ENCODE measurements around the gene URM1.

Gene URM1

GRCh38 chr9:128399861-128400260 lies 28.7 kb downstream of the URM1 start:
- no peaks in the 10 kb centered on the region for H3K36me3 ChIP-seq (ENCODE audit: insufficient read depth, low read length)
- TF ChIP-seq EZH2phosphoT487 (IDR thresholded peaks at IDR 0.05; ENCODE audit: borderline replicate concordance), result no peak
- TF ChIP-seq, protein P1, sequence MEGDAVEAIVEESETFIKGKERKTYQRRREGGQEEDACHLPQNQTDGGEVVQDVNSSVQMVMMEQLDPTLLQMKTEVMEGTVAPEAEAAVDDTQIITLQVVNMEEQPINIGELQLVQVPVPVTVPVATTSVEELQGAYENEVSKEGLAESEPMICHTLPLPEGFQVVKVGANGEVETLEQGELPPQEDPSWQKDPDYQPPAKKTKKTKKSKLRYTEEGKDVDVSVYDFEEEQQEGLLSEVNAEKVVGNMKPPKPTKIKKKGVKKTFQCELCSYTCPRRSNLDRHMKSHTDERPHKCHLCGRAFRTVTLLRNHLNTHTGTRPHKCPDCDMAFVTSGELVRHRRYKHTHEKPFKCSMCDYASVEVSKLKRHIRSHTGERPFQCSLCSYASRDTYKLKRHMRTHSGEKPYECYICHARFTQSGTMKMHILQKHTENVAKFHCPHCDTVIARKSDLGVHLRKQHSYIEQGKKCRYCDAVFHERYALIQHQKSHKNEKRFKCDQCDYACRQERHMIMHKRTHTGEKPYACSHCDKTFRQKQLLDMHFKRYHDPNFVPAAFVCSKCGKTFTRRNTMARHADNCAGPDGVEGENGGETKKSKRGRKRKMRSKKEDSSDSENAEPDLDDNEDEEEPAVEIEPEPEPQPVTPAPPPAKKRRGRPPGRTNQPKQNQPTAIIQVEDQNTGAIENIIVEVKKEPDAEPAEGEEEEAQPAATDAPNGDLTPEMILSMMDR (conservative IDR thresholded peaks at IDR 0.05; ENCODE audit: low read length), result no peak
- no peaks in the 10 kb centered on the region for H3K9me2 ChIP-seq (replicated peaks; ENCODE audit: low read depth, low read length)
- no peak overlapping the region for H3K9ac ChIP-seq (ENCODE audit: low read depth, low read length, poor library complexity, severe bottlenecking)
- H2AFZ ChIP-seq (ENCODE audit: low read length), result no peak overlapping the region
- H3F3A ChIP-seq (ENCODE audit: low read depth), result no peaks in the 10 kb centered on the region
- no peaks in the 10 kb centered on the region for H3K9me3 ChIP-seq (ENCODE audit: insufficient read depth, low read depth, low read length)
- no peak overlapping the region for H3K4me3 ChIP-seq (ENCODE audit: low read length, poor library complexity, severe bottlenecking)
- no peaks in the 10 kb centered on the region for H3K27me3 ChIP-seq (ENCODE audit: insufficient read depth, low read length, poor library complexity, severe bottlenecking)
- H3K4me1 ChIP-seq (ENCODE audit: insufficient read depth, low read length, poor library complexity, severe bottlenecking), result no peaks in the 10 kb centered on the region
- no peaks in the 10 kb centered on the region for H4K20me1 ChIP-seq (ENCODE audit: insufficient read depth, low read length, poor library complexity, severe bottlenecking)
- no peaks in the 10 kb centered on the region for H3K79me2 ChIP-seq (ENCODE audit: insufficient read depth, low read length)
- no peak overlapping the region for H3K4me2 ChIP-seq (ENCODE audit: low read depth, low read length, poor library complexity, severe bottlenecking)

GRCh38 chr9:128404560-128404959 lies 33.4 kb downstream of the URM1 start:
- no peaks in the 10 kb centered on the region for H4K20me1 ChIP-seq (ENCODE audit: insufficient read depth, low read length, poor library complexity, severe bottlenecking)
- TF ChIP-seq, protein P1 (conservative IDR thresholded peaks at IDR 0.05; ENCODE audit: low read length), result no peak
- TF ChIP-seq EZH2phosphoT487 (IDR thresholded peaks at IDR 0.05; ENCODE audit: borderline replicate concordance), result no peak
- H3F3A ChIP-seq (ENCODE audit: low read depth), result no peaks in the 10 kb centered on the region
- H3K9ac ChIP-seq (ENCODE audit: low read depth, low read length, poor library complexity, severe bottlenecking), result no peak overlapping the region
- no peaks in the 10 kb centered on the region for H3K36me3 ChIP-seq (ENCODE audit: insufficient read depth, low read length)
- H3K27me3 ChIP-seq (ENCODE audit: insufficient read depth, low read length, poor library complexity, severe bottlenecking), result no peaks in the 10 kb centered on the region
- H3K9me2 ChIP-seq (replicated peaks; ENCODE audit: low read depth, low read length), result no peaks in the 10 kb centered on the region
- no peak overlapping the region for H3K4me3 ChIP-seq (ENCODE audit: low read length, poor library complexity, severe bottlenecking)
- H2AFZ ChIP-seq (ENCODE audit: low read length), result no peak overlapping the region
- H3K4me2 ChIP-seq (ENCODE audit: low read depth, low read length, poor library complexity, severe bottlenecking), result no peak overlapping the region
- no peaks in the 10 kb centered on the region for H3K79me2 ChIP-seq (ENCODE audit: insufficient read depth, low read length)
- H3K9me3 ChIP-seq (ENCODE audit: insufficient read depth, low read depth, low read length), result no peaks in the 10 kb centered on the region
- H3K4me1 ChIP-seq (ENCODE audit: insufficient read depth, low read length, poor library complexity, severe bottlenecking), result no peaks in the 10 kb centered on the region

GRCh38 chr9:128405077-128405779 lies 34.1 kb downstream of the URM1 start:
- H4K20me1 ChIP-seq (ENCODE audit: insufficient read depth, low read length, poor library complexity, severe bottlenecking), result no peaks in the 10 kb centered on the region
- no peaks in the 10 kb centered on the region for H3K79me2 ChIP-seq (ENCODE audit: insufficient read depth, low read length)
- no peaks in the 10 kb centered on the region for H3K36me3 ChIP-seq (ENCODE audit: insufficient read depth, low read length)
- H3K4me1 ChIP-seq (ENCODE audit: insufficient read depth, low read length, poor library complexity, severe bottlenecking), result no peaks in the 10 kb centered on the region
- H3F3A ChIP-seq (ENCODE audit: low read depth), result no peaks in the 10 kb centered on the region
- H3K4me3 ChIP-seq (ENCODE audit: low read length, poor library complexity, severe bottlenecking), result no peak overlapping the region
- H3K9me2 ChIP-seq (replicated peaks; ENCODE audit: low read depth, low read length), result no peaks in the 10 kb centered on the region
- H3K4me2 ChIP-seq (ENCODE audit: low read depth, low read length, poor library complexity, severe bottlenecking), result no peak overlapping the region
- H2AFZ ChIP-seq (ENCODE audit: low read length), result no peak overlapping the region
- no peaks in the 10 kb centered on the region for H3K27me3 ChIP-seq (ENCODE audit: insufficient read depth, low read length, poor library complexity, severe bottlenecking)
- H3K9me3 ChIP-seq (ENCODE audit: insufficient read depth, low read depth, low read length), result no peaks in the 10 kb centered on the region
- H3K9ac ChIP-seq (ENCODE audit: low read depth, low read length, poor library complexity, severe bottlenecking), result no peak overlapping the region
- TF ChIP-seq, protein P1 (conservative IDR thresholded peaks at IDR 0.05; ENCODE audit: low read length), result no peak
- no peak for TF ChIP-seq EZH2phosphoT487 (IDR thresholded peaks at IDR 0.05; ENCODE audit: borderline replicate concordance)

All from Loucy (cell line).